Measurements from ENCODE around the gene B4GALNT4.

Gene B4GALNT4

GRCh38 chr11:403021-403760, 33.9 kb downstream of the B4GALNT4 start:
- Mint-ChIP-seq H3K27ac (no peak overlapping the region), H3K4me1 (no peaks in the 10 kb centered on the region), H3K27me3 (ENCODE audit: low read depth) (no peaks in the 10 kb centered on the region), H3K9me3 (no peaks in the 10 kb centered on the region), H3K36me3 (ENCODE audit: low read depth) (no peaks in the 10 kb centered on the region), H3K4me3 (no peak overlapping the region)
- TF ChIP-seq CTCF (IDR thresholded peaks at IDR 0.05; ENCODE audit: unreplicated experiment in 3 of 3), result no peak

GRCh38 chr11:403761-404431, 34.6 kb downstream of the B4GALNT4 start:
- no peaks in the 10 kb centered on the region for H3K9me3 Mint-ChIP-seq
- no peaks in the 10 kb centered on the region for H3K36me3 Mint-ChIP-seq (ENCODE audit: low read depth)
- no peaks in the 10 kb centered on the region for H3K4me1 Mint-ChIP-seq
- H3K27ac Mint-ChIP-seq, result no peak overlapping the region
- TF ChIP-seq CTCF (IDR thresholded peaks at IDR 0.05; ENCODE audit: unreplicated experiment in 3 of 3), result no peak
- no peaks in the 10 kb centered on the region for H3K27me3 Mint-ChIP-seq (ENCODE audit: low read depth)
- H3K4me3 Mint-ChIP-seq, result no peak overlapping the region

- no peaks in the 10 kb centered on the region for H3K9me3 Mint-ChIP-seq
- no peaks in the 10 kb centered on the region for H3K27me3 Mint-ChIP-seq (ENCODE audit: low read depth)
- peak overlapping the region in 1 of 3 experiments; percentile 63 for H3K27ac Mint-ChIP-seq
- no peak for TF ChIP-seq CTCF (IDR thresholded peaks at IDR 0.05; ENCODE audit: unreplicated experiment in 3 of 3)
- H3K4me1 Mint-ChIP-seq, result no peaks in the 10 kb centered on the region
- no peaks in the 10 kb centered on the region for H3K36me3 Mint-ChIP-seq (ENCODE audit: low read depth)
- H3K4me3 Mint-ChIP-seq, result peak overlapping the region; percentile 79 to 82 (median 80)
Observed at GRCh38 chr11:404551-405264, 35.4 kb downstream of the B4GALNT4 start.

GRCh38 chr11:405323-405953, 36.1 kb downstream of the B4GALNT4 start:
- Mint-ChIP-seq H3K36me3 (ENCODE audit: low read depth) (no peaks in the 10 kb centered on the region), H3K4me1 (no peaks in the 10 kb centered on the region), H3K4me3 (peak overlapping the region; percentile 79 to 82 (median 80)), H3K9me3 (no peaks in the 10 kb centered on the region), H3K27ac (peak overlapping the region in 2 of 3 experiments; percentile 63 to 86), H3K27me3 (ENCODE audit: low read depth) (no peaks in the 10 kb centered on the region)
- no peak for TF ChIP-seq CTCF (IDR thresholded peaks at IDR 0.05; ENCODE audit: unreplicated experiment in 3 of 3)

- no peak for TF ChIP-seq CTCF (IDR thresholded peaks at IDR 0.05; ENCODE audit: unreplicated experiment in 3 of 3)
- H3K27ac Mint-ChIP-seq, result peak overlapping the region in 2 of 3 experiments; percentile 63 to 86
Observed at GRCh38 chr11:405954-406795, 36.9 kb downstream of the B4GALNT4 start.

More at GRCh38 chr11:405954-406795, 36.9 kb downstream of the B4GALNT4 start:
- Mint-ChIP-seq H3K4me1 (no peaks in the 10 kb centered on the region), H3K36me3 (ENCODE audit: low read depth) (no peaks in the 10 kb centered on the region), H3K4me3 (peak overlapping the region; percentile 79 to 82 (median 80)), H3K9me3 (no peaks in the 10 kb centered on the region), H3K27me3 (ENCODE audit: low read depth) (no peaks in the 10 kb centered on the region)
